ENCODE data around the gene HIPK2.

GRCh38 chr7:139664434-139664833, 113.4 kb downstream of the HIPK2 start:
- TF ChIP-seq CTCF (IDR thresholded peaks at IDR 0.05): no peak
- TF ChIP-seq POLR2A (IDR thresholded peaks at IDR 0.05): no peak
